B cell (primary cell): ENCODE results near the gene CNOT6. TPM values are rescaled to one million over a fixed set of nuclear protein-coding genes. Genes with fewer than 3 reads are reported as not detected.

ENCODE experiments used
- ATAC-seq: fragments of 200-7000 bp; cut with Tn5 transposase; one replicate; pipeline ENCODE4 v1.10.0; 2021; ENCODE audit warnings: low read depth, mild to moderate bottlenecking, moderate number of reproducible peaks, moderate library complexity
- CTCF ChIA-PET: fragments of 350-600 bp; sonication (Branson Sonifier 250); formaldehyde crosslinking; loops from one replicate; lab custom pipeline; 2021; ENCODE audit warnings: antibody characterized with exemption, inconsistent platforms; lab: Charles Lee
- POLR2A ChIA-PET: fragments of 350-600 bp; sonication (Branson Sonifier 250); formaldehyde crosslinking; loops from one replicate; lab custom pipeline; 2021; ENCODE audit warnings: antibody characterized with exemption; lab: Charles Lee
- DNase-seq: peaks from one replicate; pipeline ENCODE4 v3.0.0; 2013
- H2AFZ ChIP-seq: 2 replicates; pipeline ENCODE4 v1.6.1; 2012; ENCODE audit warnings: mild to moderate bottlenecking, low read depth, low read length; ENCODE audit not compliant: insufficient read depth, poor library complexity, severe bottlenecking
- H3K27ac ChIP-seq, 2 donors: 1 replicate in 1 of 2; 2 replicates in 1 of 2; pipeline ENCODE4 v1.5.1; 2012 to 2013; ENCODE audit warnings: low read length in 2 of 2, mild to moderate bottlenecking in 2 of 2, moderate library complexity in 1 of 2
- H3K27me3 ChIP-seq, 4 experiments: fragments of 200-600 bp in 1 of 4; sonication (generic) in 1 of 4; replicated peaks in 1 of 4; 1 replicate in 2 of 4; 2 replicates in 2 of 4; pipeline versions ENCODE4 v1.6.1 to v1.7.0; 2013 to 2016; ENCODE audit warnings: low read length in 3 of 4, mild to moderate bottlenecking in 2 of 4, mixed read lengths in 1 of 4, moderate library complexity in 1 of 4; ENCODE audit not compliant: insufficient read depth in 4 of 4, control insufficient read depth in 3 of 4; ENCODE audit errors: control extremely low read depth in 1 of 4
- H3K36me3 ChIP-seq, 2 experiments: replicated peaks in 1 of 2; 1 replicate in 1 of 2; 2 replicates in 1 of 2; pipeline versions ENCODE4 v1.6.1 to v1.7.1; 2013; ENCODE audit warnings: low read length in 1 of 2; ENCODE audit not compliant: insufficient read depth in 2 of 2, control insufficient read depth in 1 of 2; ENCODE audit errors: control extremely low read depth in 1 of 2, extremely low read depth in 1 of 2
- H3K4me1 ChIP-seq, 2 donors: fragments of 200-600 bp in 1 of 2; sonication (generic) in 1 of 2; 1 replicate in 1 of 2; 2 replicates in 1 of 2; pipeline versions ENCODE4 v1.5.1 to v1.6.1; 2013 to 2017; ENCODE audit warnings: low read length in 2 of 2; ENCODE audit not compliant: control insufficient read depth in 2 of 2, insufficient read depth in 2 of 2
- H3K4me2 ChIP-seq: replicated peaks from 2 replicates; pipeline ENCODE3; 2012; ENCODE audit warnings: mild to moderate bottlenecking, low read depth, low read length; ENCODE audit not compliant: poor library complexity, severe bottlenecking
- H3K4me3 ChIP-seq, 5 experiments: fragments of 200-600 bp in 1 of 5; sonication (generic) in 1 of 5; 1 replicate in 3 of 5; 2 replicates in 2 of 5; pipeline versions ENCODE4 v1.5.1 to v1.7.0; 2011 to 2016; ENCODE audit warnings: low read length in 4 of 5, mild to moderate bottlenecking in 4 of 5, low read depth in 2 of 5, control low read depth in 1 of 5, moderate library complexity in 1 of 5; ENCODE audit not compliant: insufficient read depth in 1 of 5; ENCODE audit errors: control extremely low read depth in 1 of 5, extremely low read depth in 1 of 5
- H3K79me2 ChIP-seq: fragments of 200-600 bp; sonication (generic); one replicate; pipeline ENCODE4 v1.6.0; 2016; ENCODE audit warnings: low read length; ENCODE audit not compliant: control insufficient read depth, insufficient read depth
- H3K9ac ChIP-seq: fragments of 200-600 bp; sonication (generic); 2 replicates; pipeline ENCODE4 v1.6.1; 2017; ENCODE audit warnings: mild to moderate bottlenecking, low read length, moderate library complexity
- H3K9me3 ChIP-seq, 3 donors: one replicate each; pipeline versions ENCODE4 v1.6.1 to v1.7.1; 2013; ENCODE audit warnings: low read length in 2 of 3; ENCODE audit not compliant: control insufficient read depth in 2 of 3, insufficient read depth in 1 of 3; ENCODE audit errors: control extremely low read depth in 1 of 3
- H4K20me1 ChIP-seq: 2 replicates; pipeline ENCODE4 v1.6.0; 2012; ENCODE audit warnings: mild to moderate bottlenecking, low read length; ENCODE audit not compliant: insufficient read depth, control insufficient read depth, poor library complexity, severe bottlenecking
- H3K27ac Mint-ChIP-seq: one replicate; pipeline ENCODE4 v1.8.0; 2021; ENCODE audit warnings: mixed read lengths
- H3K27me3 Mint-ChIP-seq: one replicate; pipeline ENCODE4 v1.8.0; 2021; ENCODE audit warnings: mixed read lengths
- H3K4me1 Mint-ChIP-seq: one replicate; pipeline ENCODE4 v1.8.0; 2021; ENCODE audit warnings: mixed read lengths
- H3K4me3 Mint-ChIP-seq: one replicate; pipeline ENCODE4 v1.8.0; 2021; ENCODE audit warnings: mixed read lengths
- H3K9me3 Mint-ChIP-seq: one replicate; pipeline ENCODE4 v1.8.0; 2022; ENCODE audit warnings: mixed read lengths; ENCODE audit not compliant: insufficient read depth
- EZH2 ChIP-seq: IDR thresholded peaks from 2 replicates; pipeline ENCODE4 v1.6.1; 2012; ENCODE audit warnings: borderline replicate concordance, low read depth, mild to moderate bottlenecking, moderate library complexity, low read length; ENCODE audit not compliant: insufficient read depth, poor library complexity, severe bottlenecking
- WGBS: methylation state at CpG from one replicate; pipeline ENCODE4 v1.1.5; 2013; ENCODE audit warnings: missing lambda C conversion rate; ENCODE audit not compliant: insufficient coverage; 5-methylcytosine and 5-hydroxymethylcytosine counted together
- intact Hi-C: fragments of 100-400 bp; cut with micrococcal nuclease; formaldehyde crosslinking; loops from one replicate; pipeline ENCODE4 v1.10.0; 2022
- polyA plus RNA-seq: library from polyadenylated mRNA; depleted of rRNA; stranded (reverse); fragments of >200 nt; gene quantifications from 2 replicates; pipeline ENCODE4 v1.2.3, GENCODE V29; 2012
- total RNA-seq, 2 donors: library from RNA; stranded (reverse); fragments of 120-200 nt in 1 of 2; gene quantifications; 1 replicate in 1 of 2; 2 replicates in 1 of 2; pipeline versions ENCODE4 v1.2.3 to v1.2.4, GENCODE V29; 2013 to 2022
- TF ChIP-seq, protein P1 (sequence below): fragments of 200-600 bp; IDR thresholded peaks from one replicate; pipeline ENCODE4 v1.8.0; 2022; ENCODE audit warnings: antibody characterized with exemption, mild to moderate bottlenecking

CNOT6 gene
- total and polyA plus RNA-seq, 2 donors (not counting 1 experiment from before 2014, with no cell fraction given), result 4.3 to 31.1 TPM

DNA sequence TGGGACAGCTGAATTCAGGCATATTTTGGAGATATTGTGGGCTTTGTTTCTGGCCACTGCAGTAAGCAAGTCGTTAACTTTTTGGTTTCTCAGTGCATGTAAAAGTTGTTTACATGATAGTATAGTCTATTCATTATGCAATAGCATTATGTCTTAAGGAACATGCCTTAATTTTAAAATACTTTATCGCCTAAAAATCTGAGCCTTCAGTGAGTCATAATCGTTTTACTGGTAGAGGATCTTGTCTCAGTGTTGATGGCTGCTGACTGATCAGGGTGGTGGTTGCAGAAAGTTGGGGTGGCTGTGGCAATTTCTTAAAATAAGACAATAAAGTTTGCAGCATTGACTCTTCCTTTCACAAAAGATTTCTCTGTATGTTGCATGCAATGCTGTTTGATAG is 92.0 kb downstream of the CNOT6 start:
- no peaks in the 10 kb centered on the region for H3K9me3 Mint-ChIP-seq
- DNase-seq, result no peak
- H3K4me1 Mint-ChIP-seq, result peaks cover 3% of the 10 kb centered on the region
- Histone ChIP-seq H3K4me1 (no peaks in the 10 kb centered on the region), H3K27ac (no peak overlapping the region), H2AFZ (no peak overlapping the region), H3K4me2 (no peak overlapping the region), H4K20me1 (no peaks in the 10 kb centered on the region), H3K9me3 (peaks cover 0 to 8% (median 0%) of the 10 kb centered on the region in 3 donors), H3K9ac (no peak overlapping the region), H3K36me3 (no peaks in the 10 kb centered on the region), H3K4me3 (no peak overlapping the region), H3K27me3 (peaks cover 0 to 13% (median 2%) of the 10 kb centered on the region in 4 experiments), H3K79me2 (no peaks in the 10 kb centered on the region)
- 83% methylated on average over 1 of the region's 3 CpGs for WGBS
- no peak overlapping the region for H3K4me3 Mint-ChIP-seq
- H3K27ac Mint-ChIP-seq, result no peak overlapping the region
- H3K27me3 Mint-ChIP-seq, result peaks cover 12% of the 10 kb centered on the region
- intact Hi-C loops, result no loop called here
- CTCF ChIA-PET, result no interaction called here
- no peak for ATAC-seq
- POLR2A ChIA-PET, result no interaction called here
- TF ChIP-seq EZH2, result no peak
- TF ChIP-seq, protein P1, sequence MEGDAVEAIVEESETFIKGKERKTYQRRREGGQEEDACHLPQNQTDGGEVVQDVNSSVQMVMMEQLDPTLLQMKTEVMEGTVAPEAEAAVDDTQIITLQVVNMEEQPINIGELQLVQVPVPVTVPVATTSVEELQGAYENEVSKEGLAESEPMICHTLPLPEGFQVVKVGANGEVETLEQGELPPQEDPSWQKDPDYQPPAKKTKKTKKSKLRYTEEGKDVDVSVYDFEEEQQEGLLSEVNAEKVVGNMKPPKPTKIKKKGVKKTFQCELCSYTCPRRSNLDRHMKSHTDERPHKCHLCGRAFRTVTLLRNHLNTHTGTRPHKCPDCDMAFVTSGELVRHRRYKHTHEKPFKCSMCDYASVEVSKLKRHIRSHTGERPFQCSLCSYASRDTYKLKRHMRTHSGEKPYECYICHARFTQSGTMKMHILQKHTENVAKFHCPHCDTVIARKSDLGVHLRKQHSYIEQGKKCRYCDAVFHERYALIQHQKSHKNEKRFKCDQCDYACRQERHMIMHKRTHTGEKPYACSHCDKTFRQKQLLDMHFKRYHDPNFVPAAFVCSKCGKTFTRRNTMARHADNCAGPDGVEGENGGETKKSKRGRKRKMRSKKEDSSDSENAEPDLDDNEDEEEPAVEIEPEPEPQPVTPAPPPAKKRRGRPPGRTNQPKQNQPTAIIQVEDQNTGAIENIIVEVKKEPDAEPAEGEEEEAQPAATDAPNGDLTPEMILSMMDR, result no peak

DNA sequence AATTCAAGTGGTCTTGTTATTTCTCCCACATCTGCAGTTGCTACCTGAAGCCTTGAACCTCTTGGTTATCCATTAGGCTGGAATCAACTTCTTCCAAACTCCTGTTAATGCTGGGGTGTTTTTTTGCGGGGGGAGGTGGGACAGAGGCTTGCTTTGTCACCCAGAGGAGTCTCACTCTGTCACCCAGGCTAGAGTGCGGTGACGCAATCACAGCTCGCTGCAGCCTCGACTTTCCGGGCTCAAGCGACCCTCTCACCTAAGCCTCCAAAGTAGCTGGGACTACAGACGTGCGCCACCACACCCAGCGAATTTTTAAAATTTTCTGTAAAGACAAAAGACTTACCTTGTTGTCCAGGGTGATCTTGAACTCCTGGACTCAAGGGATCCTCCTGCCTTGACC is 92.7 kb downstream of the CNOT6 start:
- no peak overlapping the region for H3K4me3 ChIP-seq
- H3K4me1 ChIP-seq, result no peaks in the 10 kb centered on the region
- no peak for DNase-seq
- Mint-ChIP-seq H3K4me3 (no peak overlapping the region), H3K27me3 (peaks cover 12% of the 10 kb centered on the region), H3K4me1 (peaks cover 3% of the 10 kb centered on the region), H3K9me3 (no peaks in the 10 kb centered on the region), H3K27ac (no peak overlapping the region)
- H3K9ac ChIP-seq, result no peak overlapping the region
- H3K9me3 ChIP-seq, result peaks cover 0 to 8% (median 0%) of the 10 kb centered on the region in 3 donors
- TF ChIP-seq EZH2, result no peak
- ChIA-PET CTCF (no interaction called here), POLR2A (no interaction called here)
- H3K27ac ChIP-seq, result no peak overlapping the region
- intact Hi-C loops, result no loop called here
- H3K36me3 ChIP-seq, result no peaks in the 10 kb centered on the region
- H3K4me2 ChIP-seq, result no peak overlapping the region
- H2AFZ ChIP-seq, result no peak overlapping the region
- no peaks in the 10 kb centered on the region for H4K20me1 ChIP-seq
- H3K79me2 ChIP-seq, result no peaks in the 10 kb centered on the region
- ATAC-seq, result no peak
- WGBS, result 96% methylated on average over 9 of the region's 10 CpGs
- H3K27me3 ChIP-seq, result peaks cover 0 to 13% (median 2%) of the 10 kb centered on the region in 4 experiments
